K562 (cell line): Measurements from ENCODE around the gene GMEB2. TPM values are rescaled to one million over a fixed set of nuclear protein-coding genes. Genes with fewer than 3 reads are reported as not detected.

ENCODE experiments used
- ATF3 ChIP-seq, 2 experiments: fragments of 450-650 bp in 1 of 2; sonication (generic) in 1 of 2; formaldehyde crosslinking in 1 of 2; IDR thresholded peaks in 1 of 2; conservative IDR thresholded peaks in 1 of 2; 2 replicates each; pipeline versions ENCODE4 v1.6.1 to v1.8.1; 2016 to 2023; ENCODE audit warnings: mild to moderate bottlenecking in 2 of 2, moderate library complexity in 2 of 2, inconsistent platforms in 1 of 2, missing genetic modification reagents in 1 of 2
- ATF7 ChIP-seq: fragments of 450-650 bp; IDR thresholded peaks from 2 replicates; pipeline ENCODE4 v1.7.1; 2014; ENCODE audit warnings: mild to moderate bottlenecking, moderate library complexity
- CEBPB ChIP-seq: fragments of 450-650 bp; IDR thresholded peaks from 2 replicates; pipeline ENCODE4 v1.6.1; 2016; ENCODE audit warnings: missing genetic modification characterization, missing compliant biosample characterization
- ESRRB ChIP-seq: fragments of 250-450 bp; sonication (Bioruptor Pico); IDR thresholded peaks from 2 replicates; pipeline ENCODE4 v1.5.0; 2020; ENCODE audit warnings: mild to moderate bottlenecking, moderate library complexity, borderline replicate concordance
- FOXA3 ChIP-seq, 2 experiments: fragments of 450-650 bp in 1 of 2; sonication (generic) in 1 of 2; formaldehyde crosslinking; IDR thresholded peaks in 1 of 2; conservative IDR thresholded peaks in 1 of 2; 2 replicates each; pipeline versions ENCODE4 v1.4.0 to v1.8.0; 2020 to 2022; ENCODE audit warnings: mild to moderate bottlenecking in 2 of 2, missing genetic modification reagents in 1 of 2
- GTF2A2 ChIP-seq: IDR thresholded peaks from 2 replicates; pipeline ENCODE4 v1.6.1; 2016; ENCODE audit warnings: mild to moderate bottlenecking, missing genetic modification characterization, missing compliant biosample characterization
- HMGN3 ChIP-seq: IDR thresholded peaks from 2 replicates; pipeline ENCODE4 v1.6.1; 2011; ENCODE audit warnings: borderline replicate concordance, low read depth, mild to moderate bottlenecking, mixed read lengths, low read length; ENCODE audit not compliant: insufficient read length; ENCODE audit errors: extremely low read depth
- SMAD4 ChIP-seq: fragments of 250-450 bp; sonication (Bioruptor Pico); conservative IDR thresholded peaks from 2 replicates; pipeline ENCODE4 v1.8.0; 2021; ENCODE audit warnings: inconsistent platforms, mild to moderate bottlenecking, moderate library complexity
- ZNF121 ChIP-seq: sonication (generic); formaldehyde crosslinking; conservative IDR thresholded peaks from 2 replicates; pipeline ENCODE4 v1.8.0; 2022; ENCODE audit warnings: missing genetic modification reagents
- ZNF384 ChIP-seq: IDR thresholded peaks from 2 replicates; pipeline ENCODE4 v1.6.1; 2012; ENCODE audit warnings: low read depth, low read length, improper control_type of control experiment
- polyA plus RNA-seq, 8 experiments: library from polyadenylated mRNA; depleted of rRNA in 4 of 8; stranded (reverse) in 5 of 8; unstranded in 3 of 8; fragments of >200 nt; fragmentation: Nextera tagmentation in 2 of 8; fragmentation: Illumina TruSeq in 1 of 8; extraction: Ambion mirVana in 2 of 8; extraction: Trizol in 1 of 8; gene quantifications; 2 replicates each; pipeline versions ENCODE4 v1.2.1 to v1.2.3, GENCODE V29; 2011 to 2014; ENCODE audit warnings: inconsistent platforms in 1 of 8, missing spikeins in 1 of 8
- total RNA-seq, 7 experiments: library from RNA; depleted of rRNA in 6 of 7; stranded (reverse); fragments of >200 nt in 6 of 7; fragmentation: Illumina TruSeq in 2 of 7; extraction: Trizol in 2 of 7; gene quantifications; 2 replicates each; pipeline versions ENCODE4 v1.2.1 to v1.2.3, GENCODE V29; 2011 to 2021; ENCODE audit warnings: low replicate concordance in 1 of 7
- TF ChIP-seq, protein P1 (sequence below), 2 experiments: fragments of 450-650 bp; formaldehyde crosslinking in 1 of 2; IDR thresholded peaks; 2 replicates each; pipeline versions ENCODE4 v1.4.0 to v1.6.1; 2014 to 2020; ENCODE audit warnings: mild to moderate bottlenecking in 2 of 2, borderline replicate concordance in 1 of 2, low read depth in 1 of 2
- TF ChIP-seq, protein P2 (sequence below): sonication (generic); formaldehyde crosslinking; IDR thresholded peaks from 2 replicates; pipeline ENCODE4 v1.8.1; 2023; ENCODE audit warnings: mild to moderate bottlenecking, missing genetic modification reagents

The GMEB2 gene
- total and polyA plus RNA-seq, 9 of the 15 experiments (the other 6 are each of a cell fraction or from before 2014, with no cell fraction given) = 0.03 to 13.9 (median 6.3) TPM

GRCh38 chr20:63574829-63575743 lies 51.8 kb downstream of the GMEB2 start (continued):
- TF ChIP-seq ATF3 (IDR thresholded peaks at IDR 0.05) (peak; percentile 93), ATF3 (CRISPR knock-in tag; conservative IDR thresholded peaks at IDR 0.05) (no peak), GTF2A2 (no peak), ATF7 (peak; percentile 66), ZNF121 (peak; percentile 57; the same call in 1 of the 2 replicates), ESRRB (CRISPR knock-in tag) (no peak), HMGN3 (peak; percentile 18), FOXA3 (CRISPR knock-in tag; conservative IDR thresholded peaks at IDR 0.05 in 1 of 2, IDR thresholded peaks at IDR 0.05 in 1 of 2) (0 out of 4 replicates have a peak, but pooled peaks of 1 of the 2 experiments have one; percentile 2), ZNF384 (peak; percentile 85), CEBPB (tag) (peak; percentile 85), SMAD4 (CRISPR knock-in tag) (peak; percentile 37; the same call in 1 of the 2 replicates)
- TF ChIP-seq, protein P1, sequence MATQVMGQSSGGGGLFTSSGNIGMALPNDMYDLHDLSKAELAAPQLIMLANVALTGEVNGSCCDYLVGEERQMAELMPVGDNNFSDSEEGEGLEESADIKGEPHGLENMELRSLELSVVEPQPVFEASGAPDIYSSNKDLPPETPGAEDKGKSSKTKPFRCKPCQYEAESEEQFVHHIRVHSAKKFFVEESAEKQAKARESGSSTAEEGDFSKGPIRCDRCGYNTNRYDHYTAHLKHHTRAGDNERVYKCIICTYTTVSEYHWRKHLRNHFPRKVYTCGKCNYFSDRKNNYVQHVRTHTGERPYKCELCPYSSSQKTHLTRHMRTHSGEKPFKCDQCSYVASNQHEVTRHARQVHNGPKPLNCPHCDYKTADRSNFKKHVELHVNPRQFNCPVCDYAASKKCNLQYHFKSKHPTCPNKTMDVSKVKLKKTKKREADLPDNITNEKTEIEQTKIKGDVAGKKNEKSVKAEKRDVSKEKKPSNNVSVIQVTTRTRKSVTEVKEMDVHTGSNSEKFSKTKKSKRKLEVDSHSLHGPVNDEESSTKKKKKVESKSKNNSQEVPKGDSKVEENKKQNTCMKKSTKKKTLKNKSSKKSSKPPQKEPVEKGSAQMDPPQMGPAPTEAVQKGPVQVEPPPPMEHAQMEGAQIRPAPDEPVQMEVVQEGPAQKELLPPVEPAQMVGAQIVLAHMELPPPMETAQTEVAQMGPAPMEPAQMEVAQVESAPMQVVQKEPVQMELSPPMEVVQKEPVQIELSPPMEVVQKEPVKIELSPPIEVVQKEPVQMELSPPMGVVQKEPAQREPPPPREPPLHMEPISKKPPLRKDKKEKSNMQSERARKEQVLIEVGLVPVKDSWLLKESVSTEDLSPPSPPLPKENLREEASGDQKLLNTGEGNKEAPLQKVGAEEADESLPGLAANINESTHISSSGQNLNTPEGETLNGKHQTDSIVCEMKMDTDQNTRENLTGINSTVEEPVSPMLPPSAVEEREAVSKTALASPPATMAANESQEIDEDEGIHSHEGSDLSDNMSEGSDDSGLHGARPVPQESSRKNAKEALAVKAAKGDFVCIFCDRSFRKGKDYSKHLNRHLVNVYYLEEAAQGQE (IDR thresholded peaks at IDR 0.05; ENCODE audit: borderline replicate concordance) = 0 out of 2 replicates have a peak, but pooled peaks have one; percentile 22
- TF ChIP-seq, protein P1 (CRISPR knock-in tag; IDR thresholded peaks at IDR 0.05; ENCODE audit: low read depth) = no peak
- TF ChIP-seq, protein P2, sequence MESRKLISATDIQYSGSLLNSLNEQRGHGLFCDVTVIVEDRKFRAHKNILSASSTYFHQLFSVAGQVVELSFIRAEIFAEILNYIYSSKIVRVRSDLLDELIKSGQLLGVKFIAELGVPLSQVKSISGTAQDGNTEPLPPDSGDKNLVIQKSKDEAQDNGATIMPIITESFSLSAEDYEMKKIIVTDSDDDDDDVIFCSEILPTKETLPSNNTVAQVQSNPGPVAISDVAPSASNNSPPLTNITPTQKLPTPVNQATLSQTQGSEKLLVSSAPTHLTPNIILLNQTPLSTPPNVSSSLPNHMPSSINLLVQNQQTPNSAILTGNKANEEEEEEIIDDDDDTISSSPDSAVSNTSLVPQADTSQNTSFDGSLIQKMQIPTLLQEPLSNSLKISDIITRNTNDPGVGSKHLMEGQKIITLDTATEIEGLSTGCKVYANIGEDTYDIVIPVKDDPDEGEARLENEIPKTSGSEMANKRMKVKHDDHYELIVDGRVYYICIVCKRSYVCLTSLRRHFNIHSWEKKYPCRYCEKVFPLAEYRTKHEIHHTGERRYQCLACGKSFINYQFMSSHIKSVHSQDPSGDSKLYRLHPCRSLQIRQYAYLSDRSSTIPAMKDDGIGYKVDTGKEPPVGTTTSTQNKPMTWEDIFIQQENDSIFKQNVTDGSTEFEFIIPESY (CRISPR knock-in tag) = peak; percentile 95
